ENCODE measurements around the gene ARHGEF18. TPM values are rescaled to one million over a fixed set of nuclear protein-coding genes. Genes with fewer than 3 reads are reported as not detected.

The ARHGEF18 gene
- total RNA-seq, 2 donors from 2014 or later: 89.9 to 144 TPM

GRCh38 chr19:7376151-7376852 lies 27.6 kb downstream of the ARHGEF18 start:
- Histone ChIP-seq H3K9me3 (no peaks in the 10 kb centered on the region), H3K9ac (ENCODE audit: low read depth in 2 of 2, low read length in 2 of 2) (no peak overlapping the region), H3K4me1 (no peaks in the 10 kb centered on the region), H3K4me3 (no peak overlapping the region), H3K36me3 (no peaks in the 10 kb centered on the region), H3K27me3 (no peaks in the 10 kb centered on the region), H3K27ac (no peak overlapping the region)
- DNase-seq: no peak
- TF ChIP-seq, protein P1, sequence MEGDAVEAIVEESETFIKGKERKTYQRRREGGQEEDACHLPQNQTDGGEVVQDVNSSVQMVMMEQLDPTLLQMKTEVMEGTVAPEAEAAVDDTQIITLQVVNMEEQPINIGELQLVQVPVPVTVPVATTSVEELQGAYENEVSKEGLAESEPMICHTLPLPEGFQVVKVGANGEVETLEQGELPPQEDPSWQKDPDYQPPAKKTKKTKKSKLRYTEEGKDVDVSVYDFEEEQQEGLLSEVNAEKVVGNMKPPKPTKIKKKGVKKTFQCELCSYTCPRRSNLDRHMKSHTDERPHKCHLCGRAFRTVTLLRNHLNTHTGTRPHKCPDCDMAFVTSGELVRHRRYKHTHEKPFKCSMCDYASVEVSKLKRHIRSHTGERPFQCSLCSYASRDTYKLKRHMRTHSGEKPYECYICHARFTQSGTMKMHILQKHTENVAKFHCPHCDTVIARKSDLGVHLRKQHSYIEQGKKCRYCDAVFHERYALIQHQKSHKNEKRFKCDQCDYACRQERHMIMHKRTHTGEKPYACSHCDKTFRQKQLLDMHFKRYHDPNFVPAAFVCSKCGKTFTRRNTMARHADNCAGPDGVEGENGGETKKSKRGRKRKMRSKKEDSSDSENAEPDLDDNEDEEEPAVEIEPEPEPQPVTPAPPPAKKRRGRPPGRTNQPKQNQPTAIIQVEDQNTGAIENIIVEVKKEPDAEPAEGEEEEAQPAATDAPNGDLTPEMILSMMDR (IDR thresholded peaks at IDR 0.05): no peak
- intact Hi-C loops (cut with DNase I): no loop called here

DNA sequence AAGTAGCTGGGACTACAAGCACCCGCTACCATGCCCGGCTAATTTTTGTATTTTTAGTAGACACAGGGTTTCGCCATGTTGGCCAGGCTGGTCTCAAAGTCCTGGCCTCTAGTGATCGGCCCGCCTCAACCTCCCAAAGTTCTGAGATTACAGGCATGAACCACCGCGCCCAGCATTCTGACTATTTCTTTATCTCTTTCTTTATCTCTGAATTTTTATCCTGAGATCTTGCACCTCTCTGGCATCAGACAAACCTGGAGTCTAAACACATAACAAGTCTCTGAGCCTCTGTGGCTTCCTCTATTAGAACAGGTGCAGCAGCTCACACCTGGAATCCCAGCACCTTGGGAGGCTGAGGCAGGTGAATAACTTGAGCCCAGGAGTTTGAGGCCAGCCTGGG lies 28.5 kb downstream of the ARHGEF18 start:
- Histone ChIP-seq H3K36me3 (no peaks in the 10 kb centered on the region), H3K27me3 (no peaks in the 10 kb centered on the region), H3K9ac (ENCODE audit: low read depth in 2 of 2, low read length in 2 of 2) (no peak overlapping the region), H3K4me1 (no peaks in the 10 kb centered on the region), H3K9me3 (no peaks in the 10 kb centered on the region), H3K4me3 (no peak overlapping the region), H3K27ac (no peak overlapping the region)
- no peak for DNase-seq
- intact Hi-C loops (cut with DNase I): no loop called here
- TF ChIP-seq, protein P1 (IDR thresholded peaks at IDR 0.05): no peak

- no peak for DNase-seq
- no peak overlapping the region for H3K9ac ChIP-seq (ENCODE audit: low read depth in 2 of 2, low read length in 2 of 2)
- no peak overlapping the region for H3K27ac ChIP-seq
- H3K4me1 ChIP-seq: no peaks in the 10 kb centered on the region
- TF ChIP-seq, protein P1 (IDR thresholded peaks at IDR 0.05): no peak
- no peaks in the 10 kb centered on the region for H3K27me3 ChIP-seq
- intact Hi-C loops (cut with DNase I): no loop called here
- H3K36me3 ChIP-seq: no peaks in the 10 kb centered on the region
- H3K9me3 ChIP-seq: no peaks in the 10 kb centered on the region
- no peak overlapping the region for H3K4me3 ChIP-seq
Measured at GRCh38 chr19:7381073-7381390, 32.3 kb downstream of the ARHGEF18 start.

GRCh38 chr19:7382694-7383093 lies 34.0 kb downstream of the ARHGEF18 start:
- Histone ChIP-seq H3K4me3 (no peak overlapping the region), H3K36me3 (no peaks in the 10 kb centered on the region), H3K27ac (no peak overlapping the region), H3K4me1 (no peaks in the 10 kb centered on the region), H3K27me3 (no peaks in the 10 kb centered on the region), H3K9ac (ENCODE audit: low read depth in 2 of 2, low read length in 2 of 2) (no peak overlapping the region), H3K9me3 (no peaks in the 10 kb centered on the region)
- TF ChIP-seq, protein P1 (IDR thresholded peaks at IDR 0.05): no peak
- no peak for DNase-seq
- intact Hi-C loops (cut with DNase I): no loop called here

DNA sequence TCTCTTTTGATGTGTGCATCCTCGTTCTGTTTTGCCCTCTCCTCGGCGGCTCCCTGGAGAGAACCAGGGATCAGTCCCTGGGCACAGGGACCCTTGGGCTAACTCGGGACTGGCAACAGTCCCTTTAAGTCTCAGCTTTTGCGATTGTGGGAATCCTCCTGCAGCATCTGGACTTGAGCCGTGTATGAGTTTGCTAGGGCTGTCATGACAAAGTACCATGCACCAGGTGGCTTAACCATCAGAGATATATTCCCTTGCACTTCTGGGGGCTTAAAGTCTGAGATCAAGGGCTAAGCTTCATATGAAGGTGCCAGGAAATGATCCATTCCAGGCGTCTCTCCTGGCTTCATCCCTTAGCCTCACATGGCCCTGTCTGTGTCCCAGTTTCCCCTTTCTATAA lies 34.5 kb downstream of the ARHGEF18 start:
- Histone ChIP-seq H3K4me3 (no peak overlapping the region), H3K27me3 (no peaks in the 10 kb centered on the region), H3K4me1 (no peaks in the 10 kb centered on the region), H3K36me3 (no peaks in the 10 kb centered on the region), H3K9me3 (no peaks in the 10 kb centered on the region), H3K9ac (ENCODE audit: low read depth in 2 of 2, low read length in 2 of 2) (no peak overlapping the region), H3K27ac (no peak overlapping the region)
- intact Hi-C loops (cut with DNase I): no loop called here
- no peak for DNase-seq
- TF ChIP-seq, protein P1 (IDR thresholded peaks at IDR 0.05): no peak

Data from colonic mucosa (tissue), 4 donors.